K562 (cell line): ENCODE measurements around the gene PACSIN3. TPM values are rescaled to one million over a fixed set of nuclear protein-coding genes. Genes with fewer than 3 reads are reported as not detected.

Experiments
- CBFA2T3 ChIP-seq: fragments of 450-650 bp; IDR thresholded peaks from 2 replicates; pipeline ENCODE4 v1.6.1; 2017
- GATAD2B ChIP-seq: fragments of 450-650 bp; IDR thresholded peaks from 2 replicates; pipeline ENCODE4 v1.6.1; 2017; ENCODE audit warnings: mild to moderate bottlenecking, borderline replicate concordance
- KLF1 ChIP-seq: fragments of 450-650 bp; IDR thresholded peaks from 2 replicates; pipeline ENCODE4 v1.6.1; 2016; ENCODE audit warnings: missing genetic modification characterization, missing compliant biosample characterization
- NCOA4 ChIP-seq: fragments of 450-650 bp; IDR thresholded peaks from 2 replicates; pipeline ENCODE4 v1.6.1; 2018; ENCODE audit warnings: mild to moderate bottlenecking; ENCODE audit not compliant: partially characterized antibody
- NFYB ChIP-seq: IDR thresholded peaks from 2 replicates; pipeline ENCODE4 v1.6.1; 2011; ENCODE audit warnings: mild to moderate bottlenecking, moderate library complexity; ENCODE audit not compliant: insufficient read length; ENCODE audit errors: extremely low read depth
- POLR3A ChIP-seq: IDR thresholded peaks from 2 replicates; pipeline ENCODE4 v1.6.1; 2011; ENCODE audit warnings: borderline replicate concordance, mild to moderate bottlenecking, moderate library complexity; ENCODE audit not compliant: insufficient read length, insufficient read depth; ENCODE audit errors: extremely low read depth
- SAFB ChIP-seq: fragments of 200-400 bp; formaldehyde crosslinking; IDR thresholded peaks from 2 replicates; pipeline ENCODE4 v1.6.1; 2017; ENCODE audit warnings: low read depth, low read length, borderline replicate concordance
- SRF ChIP-seq, 2 experiments: fragments of 250-450, 450-650 bp in 1 of 2; sonication (Bioruptor Pico) in 1 of 2; sonication (generic) in 1 of 2; formaldehyde crosslinking; IDR thresholded peaks; 2 replicates each; pipeline versions ENCODE4 v1.5.0 to v1.5.1; 2020 to 2022; ENCODE audit warnings: mild to moderate bottlenecking in 1 of 2, missing genetic modification reagents in 1 of 2
- TAL1 ChIP-seq: fragments of 450-650 bp; IDR thresholded peaks from 2 replicates; pipeline ENCODE4 v1.6.1; 2016; ENCODE audit warnings: mild to moderate bottlenecking
- polyA plus RNA-seq, 8 experiments: library from polyadenylated mRNA; depleted of rRNA in 4 of 8; stranded (reverse) in 5 of 8; unstranded in 3 of 8; fragments of >200 nt; fragmentation: Nextera tagmentation in 2 of 8; fragmentation: Illumina TruSeq in 1 of 8; extraction: Ambion mirVana in 2 of 8; extraction: Trizol in 1 of 8; gene quantifications; 2 replicates each; pipeline versions ENCODE4 v1.2.1 to v1.2.3, GENCODE V29; 2011 to 2014; ENCODE audit warnings: inconsistent platforms in 1 of 8, missing spikeins in 1 of 8
- total RNA-seq, 7 experiments: library from RNA; depleted of rRNA in 6 of 7; stranded (reverse); fragments of >200 nt in 6 of 7; fragmentation: Illumina TruSeq in 2 of 7; extraction: Trizol in 2 of 7; gene quantifications; 2 replicates each; pipeline versions ENCODE4 v1.2.1 to v1.2.3, GENCODE V29; 2011 to 2021; ENCODE audit warnings: low replicate concordance in 1 of 7
- TF ChIP-seq, protein P1 (sequence below): fragments of 250-450 bp; sonication (Bioruptor Pico); IDR thresholded peaks from 2 replicates; pipeline ENCODE4 v1.8.0; 2021; ENCODE audit warnings: moderate library complexity, mild to moderate bottlenecking, inconsistent platforms
- TF ChIP-seq, protein P2 (sequence below), 2 experiments: fragments of 450-650 bp; IDR thresholded peaks; 2 replicates each; pipeline ENCODE4 v1.6.1; 2016; ENCODE audit warnings: mild to moderate bottlenecking in 2 of 2, borderline replicate concordance in 1 of 2, low read depth in 1 of 2, moderate library complexity in 1 of 2

PACSIN3 gene
- total and polyA plus RNA-seq, 9 of the 15 experiments (the other 6 are each of a cell fraction or from before 2014, with no cell fraction given) = 0.13 to 18.1 (median 7.1) TPM

- 0 out of 4 replicates have a peak, but pooled peaks of 1 of the 2 experiments have one; percentile 17 for TF ChIP-seq SRF (CRISPR knock-in tag; IDR thresholded peaks at IDR 0.05)
- no peak for TF ChIP-seq NCOA4
- TF ChIP-seq, protein P1, sequence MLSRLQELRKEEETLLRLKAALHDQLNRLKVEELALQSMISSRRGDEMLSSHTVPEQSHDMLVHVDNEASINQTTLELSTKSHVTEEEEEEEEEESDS (CRISPR knock-in tag) = no peak
- no peak for TF ChIP-seq CBFA2T3
- peak; percentile 6; the same call in 1 of the 2 replicates for TF ChIP-seq SAFB
- TF ChIP-seq GATAD2B = no peak
- TF ChIP-seq NFYB = no peak
- TF ChIP-seq, protein P2, sequence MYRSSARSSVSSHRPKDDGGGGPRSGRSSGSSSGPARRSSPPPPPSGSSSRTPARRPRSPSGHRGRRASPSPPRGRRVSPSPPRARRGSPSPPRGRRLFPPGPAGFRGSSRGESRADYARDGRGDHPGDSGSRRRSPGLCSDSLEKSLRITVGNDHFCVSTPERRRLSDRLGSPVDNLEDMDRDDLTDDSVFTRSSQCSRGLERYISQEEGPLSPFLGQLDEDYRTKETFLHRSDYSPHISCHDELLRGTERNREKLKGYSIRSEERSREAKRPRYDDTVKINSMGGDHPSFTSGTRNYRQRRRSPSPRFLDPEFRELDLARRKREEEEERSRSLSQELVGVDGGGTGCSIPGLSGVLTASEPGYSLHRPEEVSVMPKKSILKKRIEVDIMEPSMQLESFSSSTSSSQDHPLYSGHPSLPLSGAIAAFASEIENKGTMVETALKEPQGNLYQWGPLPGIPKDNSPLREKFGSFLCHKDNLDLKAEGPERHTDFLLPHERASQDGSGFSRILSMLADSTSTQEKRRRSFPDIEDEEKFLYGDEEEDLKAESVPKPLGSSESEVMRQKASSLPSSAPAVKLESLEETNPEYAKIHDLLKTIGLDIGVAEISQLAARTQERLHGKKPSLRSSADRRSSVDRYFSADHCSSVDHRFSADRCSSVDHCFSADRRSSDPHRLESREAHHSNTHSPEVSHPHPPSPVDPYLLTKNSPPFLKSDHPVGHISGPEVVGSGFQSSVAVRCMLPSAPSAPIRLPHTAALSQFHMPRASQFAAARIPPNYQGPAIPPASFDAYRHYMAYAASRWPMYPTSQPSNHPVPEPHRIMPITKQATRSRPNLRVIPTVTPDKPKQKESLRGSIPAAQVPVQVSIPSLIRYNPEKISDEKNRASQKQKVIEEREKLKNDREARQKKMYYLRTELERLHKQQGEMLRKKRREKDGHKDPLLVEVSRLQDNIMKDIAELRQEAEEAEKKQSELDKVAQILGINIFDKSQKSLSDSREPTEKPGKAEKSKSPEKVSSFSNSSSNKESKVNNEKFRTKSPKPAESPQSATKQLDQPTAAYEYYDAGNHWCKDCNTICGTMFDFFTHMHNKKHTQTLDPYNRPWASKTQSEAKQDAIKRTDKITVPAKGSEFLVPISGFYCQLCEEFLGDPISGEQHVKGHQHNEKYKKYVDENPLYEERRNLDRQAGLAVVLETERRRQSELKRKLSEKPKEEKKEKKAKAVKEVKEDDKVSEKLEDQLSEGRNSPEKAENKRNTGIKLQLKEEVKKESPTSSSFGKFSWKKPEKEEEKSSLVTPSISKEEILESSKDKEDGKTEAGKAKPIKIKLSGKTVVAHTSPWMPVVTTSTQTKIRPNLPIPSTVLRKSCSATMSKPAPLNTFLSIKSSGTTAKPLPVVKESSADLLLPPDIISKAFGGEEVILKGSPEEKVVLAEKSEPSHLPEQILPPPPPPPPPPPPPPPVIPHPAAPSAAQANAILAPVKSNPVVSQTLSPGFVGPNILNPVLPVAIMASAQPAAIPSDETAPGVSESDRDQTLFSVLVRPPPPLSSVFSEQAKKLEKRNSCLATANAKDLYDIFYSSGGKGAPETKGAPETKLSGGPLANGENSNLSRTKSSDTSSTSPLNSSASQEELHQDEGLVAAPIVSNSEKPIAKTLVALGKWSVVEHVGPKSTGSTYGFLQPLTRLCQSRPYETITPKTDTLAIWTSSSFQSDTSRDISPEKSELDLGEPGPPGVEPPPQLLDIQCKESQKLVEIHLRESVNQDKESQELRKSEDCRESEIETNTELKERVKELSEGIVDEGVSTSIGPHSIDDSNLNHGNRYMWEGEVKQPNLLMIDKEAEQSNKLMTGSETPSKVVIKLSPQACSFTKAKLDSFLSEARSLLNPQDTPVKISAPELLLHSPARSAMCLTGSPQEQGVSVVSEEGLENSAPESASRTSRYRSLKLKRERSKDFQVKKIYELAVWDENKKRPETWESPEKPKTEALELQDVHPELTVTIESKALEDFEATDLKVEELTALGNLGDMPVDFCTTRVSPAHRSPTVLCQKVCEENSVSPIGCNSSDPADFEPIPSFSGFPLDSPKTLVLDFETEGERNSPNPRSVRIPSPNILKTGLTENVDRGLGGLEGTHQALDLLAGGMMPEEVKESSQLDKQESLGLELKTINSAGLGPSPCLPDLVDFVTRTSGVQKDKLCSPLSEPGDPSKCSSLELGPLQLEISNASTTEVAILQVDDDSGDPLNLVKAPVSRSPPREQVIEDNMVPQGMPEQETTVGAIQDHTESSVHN (IDR thresholded peaks at IDR 0.05; ENCODE audit: borderline replicate concordance in 1 of 2, low read depth in 1 of 2) = no peak
- no peak for TF ChIP-seq POLR3A
- TF ChIP-seq TAL1 = 0 out of 2 replicates have a peak, but pooled peaks have one; percentile 15
- TF ChIP-seq KLF1 (tag) = no peak
These were observed 8.9 kb downstream of the PACSIN3 start (continued) for GRCh38 chr11:47177229-47177845.
